Kidney epithelial cell (primary cell): ENCODE measurements around the gene ST3GAL2. TPM values are rescaled to one million over a fixed set of nuclear protein-coding genes. Genes with fewer than 3 reads are reported as not detected.

ENCODE experiments used
- DNase-seq: peaks from one replicate; pipeline ENCODE4 v3.0.0-alpha.2; 2010; ENCODE audit warnings: low read depth
- H3K27me3 ChIP-seq: 2 replicates; pipeline ENCODE4 v1.6.0; 2011; ENCODE audit warnings: low read length; ENCODE audit not compliant: control insufficient read depth, insufficient read depth
- H3K36me3 ChIP-seq: 2 replicates; pipeline ENCODE4 v1.5.1; 2011; ENCODE audit warnings: low read length; ENCODE audit not compliant: control insufficient read depth, insufficient read depth
- H3K4me3 ChIP-seq: 2 replicates; pipeline ENCODE4 v1.5.1; 2011; ENCODE audit warnings: low read depth, mild to moderate bottlenecking, control low read depth, low read length
- total RNA-seq: library from RNA; depleted of rRNA; stranded (reverse); fragments of >200 nt; gene quantifications from 2 replicates; pipeline ENCODE4 v1.2.3, GENCODE V29; 2015
- TF ChIP-seq, protein P1 (sequence below): IDR thresholded peaks from 2 replicates; pipeline ENCODE4 v1.5.1; 2011; ENCODE audit warnings: mild to moderate bottlenecking, moderate library complexity, low read length, control low read depth, inconsistent platforms; ENCODE audit not compliant: insufficient read depth, poor library complexity, severe bottlenecking

Gene ST3GAL2
- total RNA-seq, 1 donor from 2014 or later: 22.6 TPM

GRCh38 chr16:70468776-70469525 is 30.1 kb upstream of the ST3GAL2 start:
- H3K4me3 ChIP-seq: no peak overlapping the region
- TF ChIP-seq, protein P1, sequence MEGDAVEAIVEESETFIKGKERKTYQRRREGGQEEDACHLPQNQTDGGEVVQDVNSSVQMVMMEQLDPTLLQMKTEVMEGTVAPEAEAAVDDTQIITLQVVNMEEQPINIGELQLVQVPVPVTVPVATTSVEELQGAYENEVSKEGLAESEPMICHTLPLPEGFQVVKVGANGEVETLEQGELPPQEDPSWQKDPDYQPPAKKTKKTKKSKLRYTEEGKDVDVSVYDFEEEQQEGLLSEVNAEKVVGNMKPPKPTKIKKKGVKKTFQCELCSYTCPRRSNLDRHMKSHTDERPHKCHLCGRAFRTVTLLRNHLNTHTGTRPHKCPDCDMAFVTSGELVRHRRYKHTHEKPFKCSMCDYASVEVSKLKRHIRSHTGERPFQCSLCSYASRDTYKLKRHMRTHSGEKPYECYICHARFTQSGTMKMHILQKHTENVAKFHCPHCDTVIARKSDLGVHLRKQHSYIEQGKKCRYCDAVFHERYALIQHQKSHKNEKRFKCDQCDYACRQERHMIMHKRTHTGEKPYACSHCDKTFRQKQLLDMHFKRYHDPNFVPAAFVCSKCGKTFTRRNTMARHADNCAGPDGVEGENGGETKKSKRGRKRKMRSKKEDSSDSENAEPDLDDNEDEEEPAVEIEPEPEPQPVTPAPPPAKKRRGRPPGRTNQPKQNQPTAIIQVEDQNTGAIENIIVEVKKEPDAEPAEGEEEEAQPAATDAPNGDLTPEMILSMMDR: no peak
- H3K36me3 ChIP-seq: no peaks in the 10 kb centered on the region
- DNase-seq: no peak
- H3K27me3 ChIP-seq: no peaks in the 10 kb centered on the region

DNA sequence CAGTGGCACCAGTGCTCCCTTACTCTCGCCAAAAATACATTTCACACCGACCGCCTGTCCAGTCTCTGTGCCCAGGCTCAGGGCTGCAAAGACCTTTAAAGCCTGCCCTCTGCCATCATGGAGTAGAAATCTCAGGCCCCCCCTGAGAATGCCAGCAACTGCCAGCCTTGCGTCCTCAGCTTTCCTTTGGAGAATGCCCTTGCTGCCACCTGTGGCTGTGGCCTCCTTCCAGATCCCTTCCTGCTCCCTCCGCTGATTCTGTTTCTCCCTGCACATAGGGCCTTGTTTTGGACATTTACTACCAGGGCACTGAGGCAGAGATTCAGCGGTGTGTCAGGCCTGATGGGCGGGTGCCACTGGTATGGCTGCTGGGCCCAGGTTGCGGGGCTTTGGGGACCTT is 28.7 kb upstream of the ST3GAL2 start:
- DNase-seq: no peak
- no peak overlapping the region for H3K4me3 ChIP-seq
- TF ChIP-seq, protein P1: no peak
- no peaks in the 10 kb centered on the region for H3K36me3 ChIP-seq
- no peaks in the 10 kb centered on the region for H3K27me3 ChIP-seq

- DNase-seq: no peak
- Histone ChIP-seq H3K36me3 (no peaks in the 10 kb centered on the region), H3K27me3 (no peaks in the 10 kb centered on the region), H3K4me3 (no peak overlapping the region)
- TF ChIP-seq, protein P1: no peak
Observed at GRCh38 chr16:70467113-70467512, 28.2 kb upstream of the ST3GAL2 start.

GRCh38 chr16:70466805-70467076 is 27.8 kb upstream of the ST3GAL2 start:
- Histone ChIP-seq H3K27me3 (no peaks in the 10 kb centered on the region), H3K36me3 (no peaks in the 10 kb centered on the region), H3K4me3 (no peak overlapping the region)
- TF ChIP-seq, protein P1: no peak
- DNase-seq: no peak

- TF ChIP-seq, protein P1: no peak
Observed at GRCh38 chr16:70465999-70466804, 27.3 kb upstream of the ST3GAL2 start.

DNA sequence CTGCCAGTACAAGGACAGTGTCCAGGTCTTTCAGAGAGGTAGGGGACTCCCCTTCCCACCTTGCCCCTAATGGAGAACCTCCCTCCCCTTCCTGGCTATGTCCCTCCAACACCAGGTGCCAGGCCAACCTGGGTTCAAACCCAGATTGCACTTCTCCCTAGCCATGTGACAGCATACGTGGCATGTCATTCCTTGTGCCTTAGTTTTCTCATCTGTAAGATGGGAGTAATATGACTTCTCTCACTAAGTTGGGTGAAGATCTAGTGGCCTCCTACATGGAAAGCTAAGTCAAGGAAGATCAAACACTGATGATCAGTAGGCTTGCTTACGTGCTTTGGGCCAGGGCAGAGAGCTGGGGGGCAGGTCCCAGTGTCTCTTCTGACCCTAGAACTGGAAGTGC is 24.3 kb upstream of the ST3GAL2 start:
- TF ChIP-seq, protein P1: no peak
- Histone ChIP-seq H3K4me3 (no peak overlapping the region), H3K27me3 (no peaks in the 10 kb centered on the region), H3K36me3 (no peaks in the 10 kb centered on the region)
- no peak for DNase-seq

More at GRCh38 chr16:70465999-70466804, 27.3 kb upstream of the ST3GAL2 start:
- H3K36me3 ChIP-seq: no peaks in the 10 kb centered on the region
- H3K27me3 ChIP-seq: no peaks in the 10 kb centered on the region
- H3K4me3 ChIP-seq: no peak overlapping the region
- no peak for DNase-seq
